ENCODE measurements around the gene CD200. TPM values are rescaled to one million over a fixed set of nuclear protein-coding genes. Genes with fewer than 3 reads are reported as not detected.
A peak's percentile ranks its signal among the peaks of the same experiment; 100 is the strongest.

The CD200 gene
- total and polyA plus RNA-seq, 5 donors: 2.8 to 4.5 (median 3.8) TPM

DNA sequence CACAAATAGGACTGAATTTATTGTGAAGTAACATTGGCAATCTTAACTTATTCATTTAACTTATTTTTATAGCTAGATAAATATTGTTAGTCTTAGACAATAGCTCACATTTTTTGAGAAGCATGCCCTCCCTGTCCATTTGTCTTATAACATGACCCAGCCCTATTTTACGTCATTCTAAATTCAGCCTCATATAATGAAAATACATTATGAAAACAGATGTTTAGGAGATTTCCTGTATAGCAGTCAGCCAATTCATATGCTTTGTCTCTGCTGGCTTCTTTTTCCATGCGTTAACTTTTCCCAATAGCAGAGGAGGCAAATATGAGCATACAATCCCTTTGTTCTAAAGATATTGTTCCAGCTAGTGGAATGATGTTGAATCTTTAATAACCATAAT is 29.3 kb downstream of the CD200 start:
- ATAC-seq: no peak
- intact Hi-C loops (cut with DNase I): no loop called here
- Histone ChIP-seq H3K27me3 (ENCODE audit: control insufficient read depth, insufficient read depth) (no peaks in the 10 kb centered on the region), H3K4me3 (ENCODE audit: low read length) (peak overlapping the region; percentile 41), H3K4me1 (ENCODE audit: control insufficient read depth, insufficient read depth, low read length) (peaks cover 5% of the 10 kb centered on the region), H3K9me3 (ENCODE audit: control insufficient read depth, low read length) (no peaks in the 10 kb centered on the region), H3K27ac (ENCODE audit: low read length) (no peak overlapping the region)
- no peak for DNase-seq
- WGBS: 69% methylated on average over 2 of the region's 2 CpGs

DNA sequence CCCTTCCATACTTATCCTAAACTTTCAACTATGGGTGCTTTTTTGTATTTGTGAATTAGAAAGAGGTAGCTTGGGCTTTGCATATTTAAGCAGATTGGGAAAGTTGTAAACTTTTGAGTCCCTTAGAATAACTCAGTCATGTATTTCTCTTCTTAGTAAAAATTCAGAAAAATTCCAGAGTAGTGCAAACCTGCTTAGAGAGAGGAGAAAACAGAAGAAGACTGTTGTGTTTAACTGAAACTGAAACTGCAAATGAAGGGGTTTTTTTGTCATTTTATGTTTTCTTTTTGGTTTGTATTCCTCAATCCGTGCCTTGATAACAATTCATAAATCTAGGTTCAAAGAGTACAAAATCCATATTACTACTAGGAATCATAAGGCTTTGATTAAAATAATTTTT is 31.3 kb downstream of the CD200 start:
- DNase-seq (no peak), ATAC-seq (no peak)
- Histone ChIP-seq H3K4me1 (ENCODE audit: control insufficient read depth, insufficient read depth, low read length) (peaks cover 5% of the 10 kb centered on the region), H3K9me3 (ENCODE audit: control insufficient read depth, low read length) (no peaks in the 10 kb centered on the region), H3K27me3 (ENCODE audit: control insufficient read depth, insufficient read depth) (no peaks in the 10 kb centered on the region), H3K27ac (ENCODE audit: low read length) (no peak overlapping the region), H3K4me3 (ENCODE audit: low read length) (no peak overlapping the region)
- WGBS: 36% methylated on average over 1 of the region's 1 CpG
- intact Hi-C loops (cut with DNase I): no loop called here

- no peak for DNase-seq
- H3K27me3 ChIP-seq (ENCODE audit: control insufficient read depth, insufficient read depth): no peaks in the 10 kb centered on the region
- H3K9me3 ChIP-seq (ENCODE audit: control insufficient read depth, low read length): no peaks in the 10 kb centered on the region
- ATAC-seq: no peak
- H3K4me3 ChIP-seq (ENCODE audit: low read length): no peak overlapping the region
- WGBS: 74% methylated on average over 2 of the region's 2 CpGs
- H3K27ac ChIP-seq (ENCODE audit: low read length): no peak overlapping the region
- H3K4me1 ChIP-seq (ENCODE audit: control insufficient read depth, insufficient read depth, low read length): peaks cover 5% of the 10 kb centered on the region
- intact Hi-C loops (cut with DNase I): no loop called here
These were observed 32.1 kb downstream of the CD200 start for GRCh38 chr3:112365035-112365434.

DNA sequence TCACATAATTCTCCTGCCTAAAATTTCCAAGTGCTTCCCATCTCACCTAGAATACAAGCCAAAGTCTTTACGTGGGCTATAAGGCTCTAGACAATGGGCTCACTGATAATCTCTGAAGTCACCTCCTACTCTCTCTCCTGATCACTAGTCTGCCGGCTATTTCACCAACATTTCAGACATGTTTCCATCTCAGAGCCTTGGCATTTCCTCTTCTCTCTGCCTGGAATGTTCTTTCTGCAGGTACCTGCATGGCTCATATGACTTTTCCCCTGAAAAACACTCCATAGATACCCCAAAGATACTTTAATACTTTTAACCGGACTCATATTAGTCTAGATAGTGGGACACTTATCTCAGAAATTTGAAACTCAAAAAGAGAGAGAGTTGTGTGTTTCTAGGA is 32.7 kb downstream of the CD200 start:
- DNase-seq (no peak), ATAC-seq (no peak)
- intact Hi-C loops (cut with DNase I): no loop called here
- no peaks in the 10 kb centered on the region for H3K27me3 ChIP-seq (ENCODE audit: control insufficient read depth, insufficient read depth)
- H3K4me3 ChIP-seq (ENCODE audit: low read length): no peak overlapping the region
- no peak overlapping the region for H3K27ac ChIP-seq (ENCODE audit: low read length)
- peaks cover 5% of the 10 kb centered on the region for H3K4me1 ChIP-seq (ENCODE audit: control insufficient read depth, insufficient read depth, low read length)
- no peaks in the 10 kb centered on the region for H3K9me3 ChIP-seq (ENCODE audit: control insufficient read depth, low read length)
- WGBS: 56% methylated on average over 3 of the region's 3 CpGs

DNA sequence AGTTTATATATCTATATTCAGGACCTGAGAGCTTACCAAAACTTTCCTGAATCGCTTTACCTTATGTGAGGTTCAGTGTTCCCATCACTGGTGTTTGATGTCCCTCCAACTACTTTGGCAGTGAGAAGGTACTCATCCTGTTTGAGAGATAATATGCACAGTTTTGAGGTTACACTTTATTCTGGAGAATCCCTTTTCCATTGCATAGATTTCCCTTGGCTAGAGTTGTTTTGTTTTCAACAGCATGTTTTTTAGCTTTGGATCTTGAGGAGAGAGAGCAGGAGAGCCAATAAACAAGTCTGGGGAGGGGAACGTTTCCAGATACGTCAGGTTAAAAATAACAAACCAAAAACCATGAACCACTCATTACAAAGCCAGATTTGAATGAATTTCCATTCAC is 33.6 kb downstream of the CD200 start:
- Histone ChIP-seq H3K4me1 (ENCODE audit: control insufficient read depth, insufficient read depth, low read length) (peaks cover 5% of the 10 kb centered on the region), H3K4me3 (ENCODE audit: low read length) (no peak overlapping the region), H3K9me3 (ENCODE audit: control insufficient read depth, low read length) (no peaks in the 10 kb centered on the region), H3K27ac (ENCODE audit: low read length) (no peak overlapping the region), H3K27me3 (ENCODE audit: control insufficient read depth, insufficient read depth) (no peaks in the 10 kb centered on the region)
- 44% methylated on average over 3 of the region's 3 CpGs for WGBS
- DNase-seq (no peak), ATAC-seq (peak; percentile 19 to 57)
- intact Hi-C loops (cut with DNase I): no loop called here

- Histone ChIP-seq H3K27me3 (ENCODE audit: control insufficient read depth, insufficient read depth) (no peaks in the 10 kb centered on the region), H3K4me1 (ENCODE audit: control insufficient read depth, insufficient read depth, low read length) (peaks cover 9% of the 10 kb centered on the region), H3K9me3 (ENCODE audit: control insufficient read depth, low read length) (no peaks in the 10 kb centered on the region), H3K27ac (ENCODE audit: low read length) (no peak overlapping the region), H3K4me3 (ENCODE audit: low read length) (no peak overlapping the region)
- intact Hi-C loops (cut with DNase I): no loop called here
- ATAC-seq (no peak), DNase-seq (no peak)
- WGBS: 76% methylated on average over 3 of the region's 3 CpGs
These were observed 38.6 kb downstream of the CD200 start for GRCh38 chr3:112371569-112371968.

DNA sequence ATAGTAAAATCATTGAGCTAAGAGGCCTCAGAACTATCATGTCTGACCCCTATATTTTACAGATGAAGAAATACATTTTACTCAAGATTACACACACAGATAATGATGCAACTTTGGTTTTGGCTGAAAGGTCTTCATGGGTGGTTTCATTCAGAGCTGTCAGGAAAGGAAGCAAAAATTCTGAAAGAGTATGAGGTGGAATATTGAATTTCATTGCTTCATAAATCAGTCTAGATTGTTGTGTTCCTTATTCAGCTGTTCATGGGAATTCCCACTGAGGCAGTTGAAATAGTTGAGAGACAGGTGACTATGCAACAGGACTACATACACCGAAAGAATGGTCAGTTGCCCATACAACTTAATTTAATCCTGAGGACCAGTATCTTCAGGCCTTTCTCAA is 39.4 kb downstream of the CD200 start:
- Histone ChIP-seq H3K4me3 (ENCODE audit: low read length) (no peak overlapping the region), H3K9me3 (ENCODE audit: control insufficient read depth, low read length) (no peaks in the 10 kb centered on the region), H3K27me3 (ENCODE audit: control insufficient read depth, insufficient read depth) (no peaks in the 10 kb centered on the region), H3K4me1 (ENCODE audit: control insufficient read depth, insufficient read depth, low read length) (peaks cover 10% of the 10 kb centered on the region), H3K27ac (ENCODE audit: low read length) (no peak overlapping the region)
- intact Hi-C loops (cut with DNase I): no loop called here
- DNase-seq: no peak
- WGBS: 95% methylated on average over 1 of the region's 1 CpG
- ATAC-seq: no peak

- DNase-seq (no peak), ATAC-seq (no peak)
- H3K27me3 ChIP-seq (ENCODE audit: control insufficient read depth, insufficient read depth): no peaks in the 10 kb centered on the region
- H3K9me3 ChIP-seq (ENCODE audit: control insufficient read depth, low read length): no peaks in the 10 kb centered on the region
- no peak overlapping the region for H3K4me3 ChIP-seq (ENCODE audit: low read length)
- H3K4me1 ChIP-seq (ENCODE audit: control insufficient read depth, insufficient read depth, low read length): peaks cover 11% of the 10 kb centered on the region
- intact Hi-C loops (cut with DNase I): no loop called here
- peak overlapping the region; percentile 67 for H3K27ac ChIP-seq (ENCODE audit: low read length)
- 66% methylated on average over 4 of the region's 4 CpGs for whole genome bisulfite sequencing
These were observed 40.5 kb downstream of the CD200 start for GRCh38 chr3:112373476-112373875.

- Histone ChIP-seq H3K4me1 (ENCODE audit: control insufficient read depth, insufficient read depth, low read length) (peaks cover 12% of the 10 kb centered on the region), H3K27ac (ENCODE audit: low read length) (peak overlapping the region; percentile 5), H3K9me3 (ENCODE audit: control insufficient read depth, low read length) (no peaks in the 10 kb centered on the region), H3K4me3 (ENCODE audit: low read length) (no peak overlapping the region), H3K27me3 (ENCODE audit: control insufficient read depth, insufficient read depth) (no peaks in the 10 kb centered on the region)
- no peak for DNase-seq
- no peak for ATAC-seq
- intact Hi-C loops (cut with DNase I): no loop called here
- 67% methylated on average over 2 of the region's 2 CpGs for WGBS
These were observed 41.0 kb downstream of the CD200 start for GRCh38 chr3:112373924-112374323.

DNA sequence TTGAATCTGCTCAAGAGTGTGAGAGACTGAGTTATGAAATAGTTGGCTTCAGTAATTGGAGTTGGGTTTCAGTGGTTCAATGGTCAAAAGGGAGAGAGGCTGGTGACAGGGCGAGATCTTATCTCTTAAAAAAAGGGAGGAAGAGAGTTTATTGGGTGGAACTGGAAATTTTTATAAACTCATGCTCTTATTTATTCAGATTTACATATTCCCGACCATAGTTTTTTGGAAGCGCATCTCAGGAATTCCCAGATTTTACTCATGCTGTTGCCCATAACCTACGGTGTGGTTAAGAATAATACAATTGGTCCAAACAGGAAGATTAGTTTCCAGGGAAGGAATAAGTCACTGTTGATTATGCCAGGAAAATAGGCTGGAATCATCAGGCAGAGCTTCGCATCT is 41.4 kb downstream of the CD200 start:
- ATAC-seq: peak; percentile 42 to 65
- Histone ChIP-seq H3K9me3 (ENCODE audit: control insufficient read depth, low read length) (no peaks in the 10 kb centered on the region), H3K4me3 (ENCODE audit: low read length) (no peak overlapping the region), H3K27ac (ENCODE audit: low read length) (no peak overlapping the region), H3K27me3 (ENCODE audit: control insufficient read depth, insufficient read depth) (no peaks in the 10 kb centered on the region), H3K4me1 (ENCODE audit: control insufficient read depth, insufficient read depth, low read length) (peaks cover 12% of the 10 kb centered on the region)
- 54% methylated on average over 5 of the region's 5 CpGs for WGBS
- intact Hi-C loops (cut with DNase I): no loop called here
- no peak for DNase-seq

GRCh38 chr3:112375117-112375516 is 42.2 kb downstream of the CD200 start:
- Histone ChIP-seq H3K9me3 (ENCODE audit: control insufficient read depth, low read length) (no peaks in the 10 kb centered on the region), H3K4me3 (ENCODE audit: low read length) (no peak overlapping the region), H3K27me3 (ENCODE audit: control insufficient read depth, insufficient read depth) (no peaks in the 10 kb centered on the region), H3K4me1 (ENCODE audit: control insufficient read depth, insufficient read depth, low read length) (peaks cover 12% of the 10 kb centered on the region), H3K27ac (ENCODE audit: low read length) (no peak overlapping the region)
- no peak for ATAC-seq
- 71% methylated on average over 1 of the region's 1 CpG for WGBS
- no peak for DNase-seq
- intact Hi-C loops (cut with DNase I): no loop called here

DNA sequence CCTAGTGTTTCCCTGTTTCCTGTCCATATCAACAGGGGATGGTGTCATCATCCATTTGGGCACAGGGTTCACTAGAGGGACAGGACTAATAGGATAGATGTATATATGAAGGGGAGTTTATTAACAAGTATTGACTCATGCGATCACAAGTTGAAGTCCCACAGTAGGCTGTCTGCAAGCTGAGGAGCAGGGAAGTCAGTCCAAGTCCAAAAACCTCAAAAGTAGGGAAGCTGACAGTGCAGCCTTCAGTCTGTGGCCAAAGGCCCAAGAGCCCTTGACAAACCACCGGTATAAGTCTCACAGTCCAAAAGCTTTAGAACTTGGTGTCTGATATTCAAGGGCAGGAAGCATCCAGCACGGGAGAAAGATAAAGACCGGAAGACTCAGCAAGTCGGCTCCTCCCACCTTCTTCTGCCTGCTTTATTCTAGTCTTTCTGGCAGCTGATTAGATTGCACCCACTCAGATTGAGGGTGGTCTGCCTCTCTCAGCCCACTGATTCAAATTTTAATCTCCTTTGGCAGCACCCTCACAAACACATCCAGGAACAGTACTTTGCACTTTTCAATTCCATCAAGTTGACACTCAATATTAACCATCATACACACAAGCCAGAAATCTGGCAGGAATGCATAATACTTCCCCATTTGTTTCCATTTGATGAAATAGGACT is 43.4 kb downstream of the CD200 start:
- H3K27me3 ChIP-seq (ENCODE audit: control insufficient read depth, insufficient read depth): no peaks in the 10 kb centered on the region
- ATAC-seq (peak; percentile 10 to 60), DNase-seq (peak in 1 of 3 donors; percentile 47)
- WGBS: 35% methylated on average over 5 of the region's 5 CpGs
- intact Hi-C loops (cut with DNase I): no loop called here
- H3K4me3 ChIP-seq (ENCODE audit: low read length): no peak overlapping the region
- H3K4me1 ChIP-seq (ENCODE audit: control insufficient read depth, insufficient read depth, low read length): peaks cover 12% of the 10 kb centered on the region
- peak overlapping the region; percentile 39 for H3K27ac ChIP-seq (ENCODE audit: low read length)
- no peaks in the 10 kb centered on the region for H3K9me3 ChIP-seq (ENCODE audit: control insufficient read depth, low read length)

Data from right cardiac atrium (tissue), 5 donors.